Measurements from ENCODE around the gene SUV39H1.
"Not testable (repeated sequence)": the region's sequence is repeated elsewhere in the genome, so short reads cannot be mapped to it uniquely, and the experiment has no call there.

DNA sequence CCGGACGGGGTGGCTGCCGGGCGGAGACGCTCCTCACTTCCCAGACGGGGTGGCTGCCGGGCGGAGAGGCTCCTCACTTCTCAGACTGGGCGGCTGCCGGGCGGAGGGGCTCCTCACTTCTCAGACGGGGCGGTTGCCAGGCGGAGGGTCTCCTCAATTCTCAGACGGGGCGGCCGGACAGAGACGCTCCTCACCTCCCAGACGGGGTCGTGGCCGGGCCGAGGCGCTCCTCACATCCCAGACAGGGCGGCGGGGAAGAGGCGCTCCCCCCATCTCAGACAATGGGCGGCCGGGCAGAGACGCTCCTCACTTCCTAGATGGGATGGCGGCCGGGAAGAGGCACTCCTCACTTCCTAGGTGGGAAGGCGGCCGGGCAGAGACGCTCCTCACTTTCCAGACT is 36.8 kb upstream of the SUV39H1 start:
- TF ChIP-seq, protein P1, sequence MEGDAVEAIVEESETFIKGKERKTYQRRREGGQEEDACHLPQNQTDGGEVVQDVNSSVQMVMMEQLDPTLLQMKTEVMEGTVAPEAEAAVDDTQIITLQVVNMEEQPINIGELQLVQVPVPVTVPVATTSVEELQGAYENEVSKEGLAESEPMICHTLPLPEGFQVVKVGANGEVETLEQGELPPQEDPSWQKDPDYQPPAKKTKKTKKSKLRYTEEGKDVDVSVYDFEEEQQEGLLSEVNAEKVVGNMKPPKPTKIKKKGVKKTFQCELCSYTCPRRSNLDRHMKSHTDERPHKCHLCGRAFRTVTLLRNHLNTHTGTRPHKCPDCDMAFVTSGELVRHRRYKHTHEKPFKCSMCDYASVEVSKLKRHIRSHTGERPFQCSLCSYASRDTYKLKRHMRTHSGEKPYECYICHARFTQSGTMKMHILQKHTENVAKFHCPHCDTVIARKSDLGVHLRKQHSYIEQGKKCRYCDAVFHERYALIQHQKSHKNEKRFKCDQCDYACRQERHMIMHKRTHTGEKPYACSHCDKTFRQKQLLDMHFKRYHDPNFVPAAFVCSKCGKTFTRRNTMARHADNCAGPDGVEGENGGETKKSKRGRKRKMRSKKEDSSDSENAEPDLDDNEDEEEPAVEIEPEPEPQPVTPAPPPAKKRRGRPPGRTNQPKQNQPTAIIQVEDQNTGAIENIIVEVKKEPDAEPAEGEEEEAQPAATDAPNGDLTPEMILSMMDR (IDR thresholded peaks at IDR 0.05) = not testable (repeated sequence)
- TF ChIP-seq ZFX (IDR thresholded peaks at IDR 0.05; ENCODE audit: borderline replicate concordance) = not testable (repeated sequence)

Measured in 22Rv1 (cell line).